ENCODE measurements around the gene RNF208.

Gene RNF208

GRCh38 chr9:137236936-137237421, 14.9 kb upstream of the RNF208 start:
- H3K4me1 ChIP-seq (ENCODE audit: control insufficient read depth, low read length), result peaks cover 53% of the 10 kb centered on the region
- peaks cover 4% of the 10 kb centered on the region for H4K20me1 ChIP-seq (ENCODE audit: control insufficient read depth, insufficient read depth, low read depth, low read length)
- no peaks in the 10 kb centered on the region for H3K9me3 ChIP-seq (ENCODE audit: control insufficient read depth, insufficient read depth, low read length)
- H3K4me3 ChIP-seq (ENCODE audit: low read length), result peak overlapping the region; percentile 59
- no peaks in the 10 kb centered on the region for H3K9me2 ChIP-seq (replicated peaks; ENCODE audit: control insufficient read depth, low read length)
- peak overlapping the region; percentile 66 for H3K4me2 ChIP-seq (ENCODE audit: low read length)
- H3K36me3 ChIP-seq (ENCODE audit: control insufficient read depth, low read length), result peaks cover 8% of the 10 kb centered on the region
- TF ChIP-seq EZH2phosphoT487 (IDR thresholded peaks at IDR 0.05; ENCODE audit: borderline replicate concordance, low read length) (no peak), CTCF (IDR thresholded peaks at IDR 0.05; ENCODE audit: low read depth, low read length, poor library complexity, severe bottlenecking) (no peak)
- H3F3A ChIP-seq (ENCODE audit: control insufficient read depth, insufficient read depth), result peaks cover 2% of the 10 kb centered on the region
- no peaks in the 10 kb centered on the region for H3K27me3 ChIP-seq (ENCODE audit: control insufficient read depth, low read length)
- H3K27ac ChIP-seq (ENCODE audit: low read depth, low read length), result peak overlapping the region; percentile 24; the same call in 1 of the 2 replicates
- H3K79me2 ChIP-seq (ENCODE audit: control insufficient read depth, low read length), result peaks cover 41% of the 10 kb centered on the region

DNA sequence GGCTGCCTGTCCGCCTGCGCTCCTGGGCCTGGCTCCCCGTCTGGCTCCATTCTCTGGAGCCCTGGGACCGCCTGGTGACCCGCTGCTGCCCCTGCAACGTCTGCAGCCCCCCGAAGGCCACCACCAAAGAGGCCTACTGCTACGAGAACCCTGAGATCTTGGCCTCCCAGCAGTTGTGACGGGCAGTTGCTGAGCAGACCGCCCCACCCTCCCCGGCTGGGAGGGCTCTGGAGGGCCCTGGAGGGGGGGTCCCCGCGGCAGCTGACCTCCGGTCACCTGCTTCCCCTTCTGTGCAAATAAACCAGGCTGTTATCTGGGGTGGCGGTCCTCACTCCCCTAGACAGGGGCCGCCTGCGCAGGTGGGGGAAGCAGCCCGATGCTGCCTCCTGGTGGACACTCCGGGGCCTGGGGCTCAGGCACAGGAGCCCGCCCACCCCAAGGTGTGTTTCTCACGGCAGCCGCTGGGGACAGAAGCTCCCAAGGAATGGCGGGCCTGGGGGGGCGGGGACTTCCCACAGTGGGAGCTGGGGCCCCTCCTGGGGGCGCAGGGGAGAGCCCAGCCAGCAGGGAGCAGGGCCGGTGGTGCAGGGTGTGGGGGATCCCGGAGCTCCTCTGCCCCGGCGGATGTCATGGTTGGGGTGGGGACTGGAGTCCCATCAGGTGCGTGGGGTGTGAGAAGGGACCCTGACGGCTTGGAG, 14.3 kb upstream of the RNF208 start:
- H3K4me3 ChIP-seq (ENCODE audit: low read length), result peak overlapping the region; percentile 59
- H3K4me1 ChIP-seq (ENCODE audit: control insufficient read depth, low read length), result peaks cover 52% of the 10 kb centered on the region
- no peaks in the 10 kb centered on the region for H3K9me2 ChIP-seq (replicated peaks; ENCODE audit: control insufficient read depth, low read length)
- no peaks in the 10 kb centered on the region for H3K27me3 ChIP-seq (ENCODE audit: control insufficient read depth, low read length)
- peaks cover 35% of the 10 kb centered on the region for H3K79me2 ChIP-seq (ENCODE audit: control insufficient read depth, low read length)
- peak overlapping the region; percentile 66 for H3K4me2 ChIP-seq (ENCODE audit: low read length)
- TF ChIP-seq CTCF (IDR thresholded peaks at IDR 0.05; ENCODE audit: low read depth, low read length, poor library complexity, severe bottlenecking) (peak; percentile 100), EZH2phosphoT487 (IDR thresholded peaks at IDR 0.05; ENCODE audit: borderline replicate concordance, low read length) (no peak)
- no peaks in the 10 kb centered on the region for H3K9me3 ChIP-seq (ENCODE audit: control insufficient read depth, insufficient read depth, low read length)
- peak overlapping the region; percentile 24; the same call in 1 of the 2 replicates for H3K27ac ChIP-seq (ENCODE audit: low read depth, low read length)
- H4K20me1 ChIP-seq (ENCODE audit: control insufficient read depth, insufficient read depth, low read depth, low read length), result no peaks in the 10 kb centered on the region
- peaks cover 3% of the 10 kb centered on the region for H3K36me3 ChIP-seq (ENCODE audit: control insufficient read depth, low read length)
- no peaks in the 10 kb centered on the region for H3F3A ChIP-seq (ENCODE audit: control insufficient read depth, insufficient read depth)

DNA sequence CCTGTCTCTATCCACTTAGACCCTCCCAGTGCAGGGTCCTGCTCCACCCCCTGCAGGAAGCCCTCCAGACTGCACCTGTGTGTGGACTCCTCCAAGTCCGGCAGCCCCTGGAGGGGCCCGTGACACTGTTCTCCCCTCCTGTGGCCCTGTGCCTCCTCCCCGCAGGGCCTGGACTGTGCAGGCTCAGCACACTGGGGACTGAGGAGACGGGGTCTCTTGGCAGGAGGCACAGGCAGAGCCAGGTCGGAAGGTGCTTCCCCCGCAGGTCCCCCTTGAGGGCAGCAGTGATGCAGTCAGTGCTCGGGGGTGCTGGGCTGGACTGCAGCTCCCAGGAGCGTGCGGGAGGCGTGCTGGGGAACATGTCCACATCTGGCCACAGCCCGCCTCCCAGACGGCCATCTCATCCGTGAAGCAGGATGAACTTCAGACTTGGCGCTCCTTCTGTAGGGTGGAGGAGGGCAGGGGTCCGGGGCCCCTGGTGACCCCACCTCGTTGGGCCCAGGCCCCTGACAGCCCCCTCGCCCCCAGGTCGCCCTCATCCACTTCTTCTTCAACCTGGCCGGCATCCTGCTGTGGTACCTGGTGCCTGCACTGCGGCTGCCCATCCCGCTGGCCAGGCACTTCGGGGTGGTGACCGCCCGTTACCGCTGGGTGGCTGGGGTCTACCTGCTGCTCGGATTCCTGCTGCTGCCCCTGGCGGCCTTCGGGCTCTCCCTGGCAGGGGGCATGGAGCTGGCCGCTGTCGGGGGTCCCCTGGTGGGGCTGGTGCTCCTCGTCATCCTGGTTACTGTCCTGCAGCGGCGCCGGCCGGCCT, 13.6 kb upstream of the RNF208 start:
- H4K20me1 ChIP-seq (ENCODE audit: control insufficient read depth, insufficient read depth, low read depth, low read length), result no peaks in the 10 kb centered on the region
- H3K9me2 ChIP-seq (replicated peaks; ENCODE audit: control insufficient read depth, low read length), result no peaks in the 10 kb centered on the region
- peak overlapping the region; percentile 3; the same call in 1 of the 2 replicates for H3K27ac ChIP-seq (ENCODE audit: low read depth, low read length)
- peak overlapping the region; percentile 59 for H3K4me3 ChIP-seq (ENCODE audit: low read length)
- peaks cover 3% of the 10 kb centered on the region for H3K36me3 ChIP-seq (ENCODE audit: control insufficient read depth, low read length)
- no peaks in the 10 kb centered on the region for H3F3A ChIP-seq (ENCODE audit: control insufficient read depth, insufficient read depth)
- peaks cover 33% of the 10 kb centered on the region for H3K79me2 ChIP-seq (ENCODE audit: control insufficient read depth, low read length)
- H3K4me2 ChIP-seq (ENCODE audit: low read length), result peak overlapping the region; percentile 66
- no peaks in the 10 kb centered on the region for H3K9me3 ChIP-seq (ENCODE audit: control insufficient read depth, insufficient read depth, low read length)
- TF ChIP-seq CTCF (IDR thresholded peaks at IDR 0.05; ENCODE audit: low read depth, low read length, poor library complexity, severe bottlenecking) (peak; percentile 34), EZH2phosphoT487 (IDR thresholded peaks at IDR 0.05; ENCODE audit: borderline replicate concordance, low read length) (no peak)
- H3K4me1 ChIP-seq (ENCODE audit: control insufficient read depth, low read length), result peaks cover 52% of the 10 kb centered on the region
- H3K27me3 ChIP-seq (ENCODE audit: control insufficient read depth, low read length), result no peaks in the 10 kb centered on the region

Data from DOHH2 (cell line).